ENCODE measurements around the gene BCL2.

Gene BCL2

DNA sequence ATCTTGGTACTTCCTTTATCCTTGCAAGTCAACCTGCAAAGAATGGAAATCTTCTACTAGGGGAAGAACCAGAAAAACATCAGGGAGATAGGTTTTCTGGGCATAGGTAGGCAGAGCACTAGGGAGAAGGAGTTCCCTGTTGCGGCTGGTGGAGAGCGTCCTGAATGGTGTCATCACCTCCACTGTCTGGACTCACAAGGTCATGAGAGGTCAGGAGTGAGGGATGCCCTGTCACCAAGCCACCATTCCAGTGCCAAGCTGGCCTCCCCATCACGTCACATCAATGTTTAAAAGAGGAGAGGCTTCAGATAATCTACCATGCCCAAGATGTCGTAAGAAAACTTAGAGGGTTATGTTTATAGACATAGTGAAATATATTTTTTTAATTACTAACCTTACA, 72.1 kb downstream of the BCL2 start:
- TF ChIP-seq NFIC (IDR thresholded peaks at IDR 0.05) (no peak), CEBPB (IDR thresholded peaks at IDR 0.05) (no peak), YY1 (IDR thresholded peaks at IDR 0.05; ENCODE audit: low read depth) (no peak), FOXM1 (IDR thresholded peaks at IDR 0.05; ENCODE audit: borderline replicate concordance, low read depth) (no peak), RAD21 (IDR thresholded peaks at IDR 0.05; ENCODE audit: low read depth) (no peak), TAF1 (IDR thresholded peaks at IDR 0.05; ENCODE audit: low read depth) (no peak), CREB1 (IDR thresholded peaks at IDR 0.05; ENCODE audit: low read depth) (no peak), TCF12 (IDR thresholded peaks at IDR 0.05; ENCODE audit: low read depth) (no peak)

DNA sequence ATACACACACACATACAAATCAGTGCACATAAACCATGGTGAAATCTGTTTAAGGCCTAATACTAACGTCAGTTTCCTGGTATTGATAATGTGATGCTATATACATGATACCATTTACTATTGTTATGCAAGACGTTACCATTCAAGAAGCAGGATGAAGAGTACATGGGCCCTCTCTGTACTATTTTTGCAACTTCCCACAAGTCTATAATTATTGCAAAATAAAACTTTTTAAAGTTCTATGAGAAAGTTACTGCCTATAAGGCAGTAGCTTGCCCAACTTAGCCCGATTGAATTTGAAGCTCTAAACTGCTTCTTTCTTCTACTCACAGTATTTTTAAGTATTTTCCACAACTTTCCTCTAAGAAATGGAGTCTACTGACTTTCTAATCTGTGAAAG, 74.0 kb downstream of the BCL2 start:
- no peak for TF ChIP-seq RAD21 (IDR thresholded peaks at IDR 0.05; ENCODE audit: low read depth)
- TF ChIP-seq, protein P1, sequence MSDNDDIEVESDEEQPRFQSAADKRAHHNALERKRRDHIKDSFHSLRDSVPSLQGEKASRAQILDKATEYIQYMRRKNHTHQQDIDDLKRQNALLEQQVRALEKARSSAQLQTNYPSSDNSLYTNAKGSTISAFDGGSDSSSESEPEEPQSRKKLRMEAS (IDR thresholded peaks at IDR 0.05) = no peak
- no peak for TF ChIP-seq YY1 (IDR thresholded peaks at IDR 0.05; ENCODE audit: low read depth)
- TF ChIP-seq, protein P2, sequence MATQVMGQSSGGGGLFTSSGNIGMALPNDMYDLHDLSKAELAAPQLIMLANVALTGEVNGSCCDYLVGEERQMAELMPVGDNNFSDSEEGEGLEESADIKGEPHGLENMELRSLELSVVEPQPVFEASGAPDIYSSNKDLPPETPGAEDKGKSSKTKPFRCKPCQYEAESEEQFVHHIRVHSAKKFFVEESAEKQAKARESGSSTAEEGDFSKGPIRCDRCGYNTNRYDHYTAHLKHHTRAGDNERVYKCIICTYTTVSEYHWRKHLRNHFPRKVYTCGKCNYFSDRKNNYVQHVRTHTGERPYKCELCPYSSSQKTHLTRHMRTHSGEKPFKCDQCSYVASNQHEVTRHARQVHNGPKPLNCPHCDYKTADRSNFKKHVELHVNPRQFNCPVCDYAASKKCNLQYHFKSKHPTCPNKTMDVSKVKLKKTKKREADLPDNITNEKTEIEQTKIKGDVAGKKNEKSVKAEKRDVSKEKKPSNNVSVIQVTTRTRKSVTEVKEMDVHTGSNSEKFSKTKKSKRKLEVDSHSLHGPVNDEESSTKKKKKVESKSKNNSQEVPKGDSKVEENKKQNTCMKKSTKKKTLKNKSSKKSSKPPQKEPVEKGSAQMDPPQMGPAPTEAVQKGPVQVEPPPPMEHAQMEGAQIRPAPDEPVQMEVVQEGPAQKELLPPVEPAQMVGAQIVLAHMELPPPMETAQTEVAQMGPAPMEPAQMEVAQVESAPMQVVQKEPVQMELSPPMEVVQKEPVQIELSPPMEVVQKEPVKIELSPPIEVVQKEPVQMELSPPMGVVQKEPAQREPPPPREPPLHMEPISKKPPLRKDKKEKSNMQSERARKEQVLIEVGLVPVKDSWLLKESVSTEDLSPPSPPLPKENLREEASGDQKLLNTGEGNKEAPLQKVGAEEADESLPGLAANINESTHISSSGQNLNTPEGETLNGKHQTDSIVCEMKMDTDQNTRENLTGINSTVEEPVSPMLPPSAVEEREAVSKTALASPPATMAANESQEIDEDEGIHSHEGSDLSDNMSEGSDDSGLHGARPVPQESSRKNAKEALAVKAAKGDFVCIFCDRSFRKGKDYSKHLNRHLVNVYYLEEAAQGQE (IDR thresholded peaks at IDR 0.05; ENCODE audit: low read depth) = no peak
- no peak for TF ChIP-seq TCF12 (IDR thresholded peaks at IDR 0.05; ENCODE audit: low read depth)
- no peak for TF ChIP-seq FOXM1 (IDR thresholded peaks at IDR 0.05; ENCODE audit: borderline replicate concordance, low read depth)
- no peak for TF ChIP-seq ZBTB7A (IDR thresholded peaks at IDR 0.05; ENCODE audit: low read depth)
- TF ChIP-seq TEAD4 (IDR thresholded peaks at IDR 0.05) = no peak
- no peak for TF ChIP-seq CEBPB (IDR thresholded peaks at IDR 0.05)
- no peak for TF ChIP-seq EGR1 (IDR thresholded peaks at IDR 0.05)
- no peak for TF ChIP-seq NFIC (IDR thresholded peaks at IDR 0.05)
- no peak for TF ChIP-seq EP300 (IDR thresholded peaks at IDR 0.05; ENCODE audit: borderline replicate concordance)
- TF ChIP-seq CREB1 (IDR thresholded peaks at IDR 0.05; ENCODE audit: low read depth) = no peak
- TF ChIP-seq, protein P3, sequence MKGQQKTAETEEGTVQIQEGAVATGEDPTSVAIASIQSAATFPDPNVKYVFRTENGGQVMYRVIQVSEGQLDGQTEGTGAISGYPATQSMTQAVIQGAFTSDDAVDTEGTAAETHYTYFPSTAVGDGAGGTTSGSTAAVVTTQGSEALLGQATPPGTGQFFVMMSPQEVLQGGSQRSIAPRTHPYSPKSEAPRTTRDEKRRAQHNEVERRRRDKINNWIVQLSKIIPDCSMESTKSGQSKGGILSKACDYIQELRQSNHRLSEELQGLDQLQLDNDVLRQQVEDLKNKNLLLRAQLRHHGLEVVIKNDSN (IDR thresholded peaks at IDR 0.05) = no peak
- no peak for TF ChIP-seq TAF1 (IDR thresholded peaks at IDR 0.05; ENCODE audit: low read depth)

DNA sequence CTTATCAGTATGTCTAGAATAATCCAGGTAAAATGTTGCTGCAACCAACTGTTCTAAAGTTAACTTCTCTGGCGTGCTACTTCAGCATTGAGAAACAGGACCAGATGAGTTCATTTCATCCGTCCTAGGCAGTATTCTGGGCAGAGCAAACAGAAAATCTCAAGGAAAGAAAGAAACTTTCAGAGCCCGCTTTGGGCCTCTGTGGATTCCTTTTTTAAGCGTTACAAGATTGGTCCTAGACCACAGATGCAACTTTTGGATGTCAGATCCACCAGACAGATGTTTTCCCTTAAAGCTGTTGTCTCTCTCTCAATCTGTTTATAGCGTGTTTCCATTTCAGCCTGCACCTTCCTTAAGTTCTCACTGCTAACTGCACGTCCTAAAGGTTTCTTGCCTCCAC, 75.0 kb downstream of the BCL2 start:
- TF ChIP-seq RAD21 (IDR thresholded peaks at IDR 0.05; ENCODE audit: low read depth) = no peak
- no peak for TF ChIP-seq TCF12 (IDR thresholded peaks at IDR 0.05; ENCODE audit: low read depth)
- no peak for TF ChIP-seq YY1 (IDR thresholded peaks at IDR 0.05; ENCODE audit: low read depth)
- no peak for TF ChIP-seq NFIC (IDR thresholded peaks at IDR 0.05)
- no peak for TF ChIP-seq TAF1 (IDR thresholded peaks at IDR 0.05; ENCODE audit: low read depth)
- no peak for TF ChIP-seq EP300 (IDR thresholded peaks at IDR 0.05; ENCODE audit: borderline replicate concordance)
- TF ChIP-seq EGR1 (IDR thresholded peaks at IDR 0.05) = no peak
- TF ChIP-seq, protein P1 (IDR thresholded peaks at IDR 0.05) = no peak
- TF ChIP-seq ZBTB7A (IDR thresholded peaks at IDR 0.05; ENCODE audit: low read depth) = no peak
- no peak for TF ChIP-seq FOXM1 (IDR thresholded peaks at IDR 0.05; ENCODE audit: borderline replicate concordance, low read depth)
- TF ChIP-seq, protein P2 (IDR thresholded peaks at IDR 0.05; ENCODE audit: low read depth) = no peak
- TF ChIP-seq CREB1 (IDR thresholded peaks at IDR 0.05; ENCODE audit: low read depth) = no peak
- TF ChIP-seq TEAD4 (IDR thresholded peaks at IDR 0.05) = no peak

DNA sequence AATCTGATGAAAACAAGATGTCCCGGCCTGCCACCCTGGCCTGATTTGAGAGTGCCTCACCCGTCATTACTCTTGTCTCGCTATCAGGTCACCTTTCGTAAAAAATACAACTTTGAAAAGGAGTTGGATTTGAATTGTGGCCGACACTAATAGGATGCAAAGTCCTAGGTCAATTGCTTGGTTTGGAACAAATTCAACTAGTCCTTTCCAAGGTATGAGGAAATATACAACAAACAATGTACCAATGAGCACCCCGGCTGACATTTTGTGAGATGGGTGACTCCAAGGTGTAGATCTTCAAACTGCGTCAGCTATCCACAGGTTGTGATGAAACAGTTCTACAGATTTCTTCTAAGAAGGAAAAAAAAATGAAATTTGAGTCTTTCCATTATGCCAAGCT, 77.8 kb downstream of the BCL2 start:
- TF ChIP-seq TCF12 (IDR thresholded peaks at IDR 0.05; ENCODE audit: low read depth) (no peak), NFIC (IDR thresholded peaks at IDR 0.05) (no peak)
- TF ChIP-seq, protein P3 (IDR thresholded peaks at IDR 0.05) = no peak
- TF ChIP-seq, protein P1 (IDR thresholded peaks at IDR 0.05) = no peak

DNA sequence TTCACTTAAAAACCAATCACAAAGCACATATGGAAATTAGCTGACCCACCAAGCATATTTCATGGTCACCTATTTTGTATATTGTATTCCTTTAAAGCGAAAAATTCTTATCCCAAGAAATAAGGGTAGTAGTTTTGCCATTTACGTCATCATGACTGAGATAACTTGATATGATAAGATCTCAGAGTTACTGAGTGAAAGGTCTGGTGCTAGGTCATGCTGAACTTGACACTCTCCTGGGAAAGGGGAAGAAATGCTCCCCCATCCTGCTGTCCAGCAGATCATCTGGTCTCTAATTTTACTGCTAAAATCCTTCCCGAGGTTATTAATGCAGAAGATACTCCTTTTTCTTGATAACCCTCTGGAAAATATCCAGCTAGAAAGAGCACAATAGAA, 78.3 kb downstream of the BCL2 start:
- TF ChIP-seq ZBTB7A (IDR thresholded peaks at IDR 0.05; ENCODE audit: low read depth) (no peak), RAD21 (IDR thresholded peaks at IDR 0.05; ENCODE audit: low read depth) (no peak), TCF12 (IDR thresholded peaks at IDR 0.05; ENCODE audit: low read depth) (no peak), YY1 (IDR thresholded peaks at IDR 0.05; ENCODE audit: low read depth) (no peak), TAF1 (IDR thresholded peaks at IDR 0.05; ENCODE audit: low read depth) (no peak), EP300 (IDR thresholded peaks at IDR 0.05; ENCODE audit: borderline replicate concordance) (no peak), CEBPB (IDR thresholded peaks at IDR 0.05) (no peak), NFIC (IDR thresholded peaks at IDR 0.05) (no peak), TEAD4 (IDR thresholded peaks at IDR 0.05) (no peak), EGR1 (IDR thresholded peaks at IDR 0.05) (no peak), FOXM1 (IDR thresholded peaks at IDR 0.05; ENCODE audit: borderline replicate concordance, low read depth) (no peak), CREB1 (IDR thresholded peaks at IDR 0.05; ENCODE audit: low read depth) (no peak)
- TF ChIP-seq, protein P3 (IDR thresholded peaks at IDR 0.05) = no peak
- TF ChIP-seq, protein P2 (IDR thresholded peaks at IDR 0.05; ENCODE audit: low read depth) = no peak
- TF ChIP-seq, protein P1 (IDR thresholded peaks at IDR 0.05) = no peak

All from Ishikawa (cell line).